Kidney capillary endothelial cell (primary cell): ENCODE measurements around the gene RS1.
A peak's percentile ranks its signal among the peaks of the same experiment; 100 is the strongest.

ENCODE experiments used
- DNase-seq: peaks from one replicate; pipeline ENCODE4 v3.0.0-alpha.2; 2018; ENCODE audit warnings: low spot score

The RS1 gene

DNA sequence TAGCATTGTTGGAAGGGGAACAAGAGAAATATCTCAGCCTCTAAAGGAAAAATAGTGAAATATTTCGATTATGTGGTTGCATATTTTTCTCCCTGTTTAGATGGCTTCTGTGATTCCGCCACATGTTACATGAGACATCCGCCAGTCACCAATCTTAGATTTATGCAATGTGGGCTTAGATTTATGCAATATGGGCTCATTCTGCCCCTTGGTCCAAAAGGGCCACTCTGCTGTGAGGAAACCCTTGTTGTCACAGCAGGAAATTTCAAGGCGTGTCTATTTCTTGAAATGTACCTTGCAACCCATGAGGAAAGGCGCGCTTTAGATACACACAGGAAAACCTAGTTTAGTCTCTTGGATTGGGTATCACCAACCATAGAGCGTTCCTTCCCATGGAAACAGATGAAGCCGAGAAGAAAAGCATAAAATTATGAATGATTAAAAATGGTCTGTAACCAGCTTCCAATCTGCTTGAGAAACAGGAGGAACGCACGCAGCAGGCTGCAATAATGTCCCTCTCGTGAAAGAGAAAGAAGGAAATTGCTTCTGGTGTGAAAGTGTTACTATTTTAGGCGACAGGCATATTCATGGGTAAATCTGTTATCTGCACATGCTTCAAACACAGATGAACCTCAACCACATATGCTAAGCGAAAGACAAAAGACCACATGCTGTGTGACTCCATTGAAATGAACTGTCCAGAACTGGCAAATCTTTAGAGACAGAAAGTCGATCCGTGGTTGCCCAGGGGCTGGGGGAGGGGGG, 3.7 kb downstream of the RS1 start:
- no peak for DNase-seq

GRCh38 chrX:18666614-18667013, 5.3 kb downstream of the RS1 start:
- DNase-seq, result no peak

- no peak for DNase-seq
Observed at GRCh38 chrX:18664947-18665346, 7.0 kb downstream of the RS1 start.

- no peak for DNase-seq
Observed at GRCh38 chrX:18661273-18661672, 10.6 kb downstream of the RS1 start.

DNA sequence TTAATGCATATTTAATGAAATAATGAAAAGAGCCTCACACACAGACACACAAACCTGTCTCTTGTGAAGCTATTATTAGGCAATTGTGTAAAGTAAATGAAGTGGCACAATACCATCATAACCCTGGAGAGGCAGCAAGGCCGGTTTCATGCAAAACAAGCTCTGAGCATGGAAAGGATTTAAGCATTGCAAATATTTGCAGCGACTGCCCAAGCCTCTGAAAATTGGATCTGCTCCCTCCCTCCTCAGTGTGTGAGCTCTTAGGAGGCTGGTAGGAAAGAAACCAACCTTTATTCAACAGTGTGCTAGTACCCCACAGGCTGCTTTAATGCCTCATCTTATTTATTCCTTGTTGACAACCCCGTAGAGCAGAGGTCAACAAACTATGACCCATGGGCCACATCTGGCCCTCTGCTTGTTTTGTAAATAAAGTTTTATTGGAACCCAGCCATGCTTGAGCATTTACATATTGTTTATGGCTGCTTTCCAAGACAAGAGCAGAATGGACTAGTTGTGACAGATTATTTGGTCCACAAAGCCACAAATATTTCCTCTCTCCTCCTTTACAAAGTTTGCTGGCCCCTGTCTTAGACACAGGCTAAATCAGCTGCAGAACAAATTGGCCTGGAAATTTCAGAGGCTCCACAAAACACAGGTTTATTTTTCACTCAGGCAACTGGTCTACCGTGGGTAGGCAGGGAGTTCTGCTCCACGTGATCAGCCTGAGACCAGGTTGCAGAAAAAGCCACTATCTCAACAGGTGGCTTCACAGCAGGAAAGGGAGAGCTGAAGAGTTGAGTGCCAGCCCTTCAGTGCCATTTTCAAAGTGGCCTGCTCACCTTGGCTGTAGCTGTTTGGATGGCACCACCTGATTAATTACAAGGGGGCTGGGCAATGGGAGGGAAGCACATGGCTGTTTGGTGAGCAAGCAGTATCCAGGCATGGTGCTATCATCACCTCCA, 16.8 kb downstream of the RS1 start:
- no peak for DNase-seq

GRCh38 chrX:18652636-18653035, 19.3 kb downstream of the RS1 start:
- DNase-seq, result no peak

- DNase-seq, result no peak
Observed at GRCh38 chrX:18650662-18651061, 21.2 kb downstream of the RS1 start.

GRCh38 chrX:18649498-18649951, 22.4 kb downstream of the RS1 start:
- DNase-seq, result no peak

DNA sequence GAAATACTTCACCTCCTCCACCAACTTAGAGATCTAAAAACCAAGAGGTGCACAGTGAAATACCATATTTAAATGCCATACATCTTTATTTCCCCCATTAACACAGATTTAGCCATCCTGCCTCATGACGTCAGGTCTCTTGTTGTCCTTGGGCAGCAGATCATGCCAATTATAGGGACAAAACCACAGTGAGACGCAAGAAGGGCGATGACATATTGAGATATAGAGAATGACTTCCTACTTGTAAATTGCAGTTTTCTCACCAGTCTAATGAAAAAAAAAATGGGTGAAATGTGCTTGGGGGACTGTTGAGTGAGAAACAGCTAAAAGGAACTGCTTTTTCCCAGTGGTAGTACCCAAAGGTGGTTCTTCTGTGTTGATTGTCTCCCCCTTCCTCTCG, 24.3 kb downstream of the RS1 start:
- DNase-seq, result no peak

DNA sequence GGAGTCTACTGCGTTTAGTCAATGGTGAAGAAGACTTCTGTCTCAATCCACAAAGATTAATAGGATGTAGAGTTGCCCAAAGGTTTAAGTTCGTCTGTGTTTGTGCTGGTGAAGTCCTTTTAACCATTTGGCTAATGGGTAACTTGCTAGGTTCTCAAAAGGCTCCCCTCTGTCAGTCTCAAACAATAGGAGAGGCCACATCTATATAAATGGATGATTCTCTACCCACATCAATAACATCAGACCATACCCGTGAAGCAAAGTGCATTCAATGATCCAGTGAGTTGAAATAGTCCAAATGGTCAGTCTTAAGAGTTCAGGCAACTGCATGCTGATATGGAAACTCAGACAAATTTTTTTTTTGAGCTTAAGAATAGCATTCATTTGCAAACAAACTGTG, 28.1 kb downstream of the RS1 start:
- no peak for DNase-seq

DNA sequence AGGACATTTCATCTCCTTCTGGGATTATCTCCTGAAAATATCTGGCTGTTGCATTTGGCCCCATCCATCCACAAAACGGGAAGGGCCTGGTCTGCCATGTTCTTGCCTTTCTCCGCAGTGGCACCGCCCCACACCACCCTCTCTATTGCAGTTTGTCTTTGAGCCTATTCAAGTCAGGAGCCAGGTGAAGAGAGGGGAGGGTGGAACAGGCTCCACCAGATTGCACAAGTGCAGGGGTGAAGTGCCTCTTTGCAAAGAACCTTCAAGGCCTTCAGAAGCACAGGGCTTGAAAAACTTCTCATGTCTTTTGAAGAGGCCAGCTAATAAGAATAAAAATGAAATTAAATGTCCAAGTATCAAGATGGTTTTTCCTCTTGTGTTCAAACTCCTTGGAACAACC, 28.7 kb downstream of the RS1 start:
- no peak for DNase-seq

DNA sequence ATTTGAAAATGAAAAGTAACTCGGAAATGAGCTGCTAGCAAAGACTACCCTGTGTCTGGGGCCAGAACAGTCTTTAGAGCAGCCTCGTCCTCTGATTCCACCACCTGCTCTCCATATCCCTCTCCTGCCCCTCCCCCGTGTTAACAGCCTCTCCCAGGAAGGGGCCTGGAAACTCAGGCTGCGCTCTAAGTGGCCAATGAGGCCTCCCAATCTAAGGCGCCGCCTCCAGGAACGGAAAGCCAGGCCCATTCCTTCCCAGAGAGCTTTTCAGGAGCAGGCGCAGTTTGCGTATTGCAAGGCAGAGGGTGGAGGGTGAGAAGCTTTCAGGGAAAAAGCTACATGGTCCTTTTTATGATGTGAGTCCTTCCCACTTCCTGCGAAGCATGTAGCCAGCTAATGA, 31.2 kb downstream of the RS1 start:
- DNase-seq, result no peak

DNA sequence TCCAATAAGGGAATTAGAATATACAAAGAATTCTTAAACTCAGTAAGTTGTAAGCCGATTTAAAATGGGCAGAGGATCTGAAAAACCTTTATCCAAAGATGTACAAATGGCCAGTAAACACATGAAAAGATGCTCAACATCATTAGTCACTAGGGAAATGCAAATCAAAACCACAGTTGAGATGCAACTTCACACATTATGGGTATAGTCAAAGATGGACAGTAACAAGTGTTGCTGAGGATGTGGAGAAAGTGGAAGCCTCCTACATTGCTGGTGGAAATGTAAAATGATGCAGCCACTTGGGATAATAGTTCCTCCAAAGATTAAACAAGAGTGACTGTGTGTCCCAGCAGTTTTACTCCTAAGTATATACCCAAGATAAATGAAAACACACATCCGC, 32.6 kb downstream of the RS1 start:
- DNase-seq, result no peak

- DNase-seq, result no peak
Observed at GRCh38 chrX:18638398-18638797, 33.5 kb downstream of the RS1 start.

DNA sequence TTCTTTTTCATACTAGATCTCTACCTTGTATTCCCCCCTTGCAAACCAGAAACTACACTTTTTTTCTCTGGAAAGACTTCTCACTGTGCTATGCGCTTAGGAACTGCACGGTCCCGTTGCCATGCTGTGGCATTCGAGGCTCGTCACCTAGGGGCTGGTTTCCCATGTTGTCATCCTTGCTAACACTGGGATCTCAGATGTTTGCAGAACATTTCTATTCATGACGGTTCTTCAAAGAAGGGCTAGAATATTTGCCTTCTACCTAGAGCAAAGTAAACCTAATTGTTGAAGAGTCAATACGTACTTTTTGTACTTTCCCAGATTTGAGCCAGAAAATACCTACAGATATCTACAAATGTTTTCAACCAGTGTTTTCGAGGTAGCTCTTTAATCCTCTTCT, 41.0 kb downstream of the RS1 start:
- DNase-seq, result no peak

DNA sequence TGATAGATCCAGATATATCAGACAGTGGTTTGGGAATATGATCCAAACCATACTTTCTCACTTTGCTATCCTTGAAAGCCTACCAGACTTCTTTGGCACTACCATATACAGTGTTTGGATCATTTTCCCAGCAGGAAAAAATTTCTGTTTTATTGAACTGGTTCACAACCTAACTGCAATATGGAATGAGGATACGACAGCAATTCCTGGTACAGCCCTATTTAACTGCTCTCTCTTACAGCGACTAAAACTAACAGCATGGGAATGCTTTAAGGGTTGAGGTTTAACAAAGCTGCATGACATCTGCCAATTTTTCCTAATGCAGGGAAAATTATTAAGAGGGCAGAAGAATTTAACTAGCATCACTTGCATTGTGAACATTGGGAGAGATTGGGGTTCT, 47.3 kb downstream of the RS1 start:
- DNase-seq, result no peak

DNA sequence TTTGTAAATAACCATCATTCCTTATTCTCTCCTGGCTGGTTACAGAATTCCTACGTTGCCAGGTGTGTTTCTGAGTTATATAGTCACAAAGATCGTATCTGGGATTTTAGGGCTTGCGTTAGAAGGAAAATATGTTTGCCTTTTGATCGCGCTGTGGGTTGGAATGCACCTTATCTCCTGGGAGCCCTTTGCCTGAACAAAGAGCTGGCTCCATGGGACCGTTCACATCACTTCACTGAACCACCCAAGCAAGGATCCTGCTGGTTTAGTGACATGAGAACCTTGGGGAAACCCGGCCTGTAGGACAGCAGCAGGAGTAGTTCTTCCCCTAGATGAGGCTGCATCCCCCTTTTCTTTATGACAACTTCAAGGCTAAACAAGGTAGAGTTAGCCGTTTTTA, 51.6 kb downstream of the RS1 start:
- DNase-seq, result no peak

GRCh38 chrX:18619288-18619687, 52.6 kb downstream of the RS1 start:
- DNase-seq, result no peak

- peak; percentile 27 for DNase-seq
Observed at GRCh38 chrX:18617407-18617750, 54.5 kb downstream of the RS1 start.

DNA sequence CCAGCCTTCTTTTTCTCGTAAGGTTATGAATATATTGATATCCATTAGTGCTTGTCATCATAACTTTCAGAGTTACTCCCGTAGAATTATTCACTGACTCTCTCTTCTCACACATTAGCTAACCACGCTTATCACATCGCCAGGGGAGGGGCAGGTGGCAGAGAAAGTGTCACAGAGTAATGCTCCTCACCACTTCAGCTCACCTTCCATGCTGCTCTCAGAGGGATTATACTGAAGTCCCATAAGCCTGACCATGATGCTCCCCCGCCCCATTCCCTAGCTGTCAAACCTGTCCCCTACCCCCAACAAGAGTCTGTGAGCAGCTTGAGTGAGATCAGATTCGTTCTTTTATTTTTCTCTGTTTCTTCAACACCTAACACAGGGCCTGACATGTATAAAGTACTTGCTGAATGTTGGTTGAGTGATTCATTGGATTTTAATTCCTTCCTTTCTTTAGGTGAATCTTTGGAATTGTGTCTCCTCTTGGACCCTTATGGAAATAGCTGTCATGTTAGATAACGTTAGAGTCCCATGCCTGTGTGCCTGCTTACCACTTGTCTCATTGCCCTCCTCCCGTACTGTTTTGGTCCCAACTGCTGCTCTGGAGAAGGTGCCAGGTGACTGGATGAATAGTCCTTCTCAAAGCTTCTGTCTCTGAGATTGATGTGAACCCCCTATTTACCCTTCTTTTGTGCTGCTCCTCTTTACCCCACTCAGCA, 55.1 kb downstream of the RS1 start:
- no peak for DNase-seq

DNA sequence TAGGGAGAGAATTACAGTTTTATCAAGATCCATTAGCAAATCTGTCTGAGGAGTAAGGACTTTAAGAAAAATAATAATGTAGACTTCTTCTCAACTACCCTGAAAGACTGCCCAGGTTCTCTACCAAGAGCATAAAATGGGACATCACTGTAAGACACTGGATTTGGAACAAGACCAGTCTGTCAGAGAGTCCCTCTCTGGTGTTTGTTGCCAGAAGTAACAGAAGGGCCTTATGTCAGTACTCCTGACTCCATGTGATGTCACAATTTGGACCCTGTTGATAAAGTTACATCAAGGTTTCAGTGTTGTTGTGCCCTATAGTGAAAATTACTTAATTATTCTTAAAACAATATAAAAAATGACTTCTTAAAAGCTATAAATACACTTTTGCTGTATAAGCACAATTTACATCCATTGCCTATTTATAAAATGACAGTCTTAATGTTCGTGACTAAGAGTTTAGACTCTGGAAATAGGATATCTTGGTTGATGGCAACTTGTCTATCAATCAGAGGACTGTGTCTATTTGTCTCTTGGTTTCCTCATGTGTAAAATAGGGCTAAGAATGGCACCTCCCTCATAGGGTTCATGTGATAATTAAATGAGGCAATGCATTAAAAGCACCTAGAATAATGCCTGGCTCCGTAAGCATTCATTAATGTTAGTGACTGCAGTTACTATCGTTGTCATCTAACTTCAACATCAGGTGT, 57.8 kb downstream of the RS1 start:
- DNase-seq, result no peak

DNA sequence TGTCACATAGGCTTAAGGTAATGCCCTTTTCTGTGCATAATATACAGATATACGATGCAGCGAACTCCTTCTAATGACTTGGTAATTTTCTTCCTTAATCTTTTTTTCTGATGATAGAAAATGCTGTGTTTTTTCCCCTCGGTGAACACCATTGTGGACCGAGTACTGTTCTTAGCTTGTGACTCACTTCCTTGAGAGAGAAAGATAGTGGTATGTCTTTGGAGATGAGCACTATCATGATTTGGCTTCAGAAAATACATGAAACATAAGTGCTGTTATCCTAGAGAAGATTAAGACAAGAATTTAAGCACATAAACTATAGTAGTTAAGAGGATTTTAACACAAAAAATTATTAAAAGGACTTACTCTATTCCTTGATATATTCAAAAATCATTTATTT, 63.9 kb downstream of the RS1 start:
- DNase-seq, result no peak
